SK-N-SH treated with all-trans-retinoic acid at 6 μM for 48 hours (cell line): ENCODE measurements around the gene MSH5.

Source experiments
- ARNTL ChIP-seq: fragments of 450-650 bp; formaldehyde crosslinking; IDR thresholded peaks from 2 replicates; pipeline ENCODE4 v1.5.0; 2020; ENCODE audit warnings: low read depth, mild to moderate bottlenecking, moderate library complexity, borderline replicate concordance
- CSDC2 ChIP-seq: fragments of 250-450 bp; sonication (Bioruptor Pico); IDR thresholded peaks from 2 replicates; pipeline ENCODE4 v1.5.0; 2020; ENCODE audit warnings: mild to moderate bottlenecking, moderate library complexity
- CSRNP3 ChIP-seq: fragments of 250-450 bp; sonication (Bioruptor Pico); IDR thresholded peaks from 2 replicates; pipeline ENCODE4 v1.5.1; 2021; ENCODE audit warnings: mild to moderate bottlenecking, moderate library complexity
- OSR1 ChIP-seq: fragments of 250-450 bp; sonication (Bioruptor Pico); IDR thresholded peaks from 2 replicates; pipeline ENCODE4 v1.8.0; 2022; ENCODE audit warnings: moderate library complexity, mild to moderate bottlenecking, inconsistent platforms
- ZFP3 ChIP-seq: fragments of 250-450 bp; sonication (Bioruptor Pico); IDR thresholded peaks from 2 replicates; pipeline ENCODE4 v1.5.0; 2020; ENCODE audit warnings: mild to moderate bottlenecking, moderate library complexity
- ZNF565 ChIP-seq: fragments of 450-650 bp; formaldehyde crosslinking; conservative IDR thresholded peaks from 2 replicates; pipeline ENCODE4 v1.5.0; 2020; ENCODE audit warnings: low read depth, mild to moderate bottlenecking, moderate library complexity

- TF ChIP-seq ZFP3, result no peak
- TF ChIP-seq CSDC2 (CRISPR knock-in tag), result no peak
- no peak for TF ChIP-seq ZNF565 (CRISPR knock-in tag)
- no peak for TF ChIP-seq ARNTL (CRISPR knock-in tag)
- no peak for TF ChIP-seq CSRNP3 (CRISPR knock-in tag)
- no peak for TF ChIP-seq OSR1 (CRISPR knock-in tag)
Observed at GRCh38 chr6:31741815-31742214, 2.0 kb downstream of the MSH5 start.
